ENCODE measurements around the gene ECHS1. TPM values are rescaled to one million over a fixed set of nuclear protein-coding genes. Genes with fewer than 3 reads are reported as not detected.

The ECHS1 gene
- total and polyA plus RNA-seq, 2 of the 8 experiments (the other 6 are each of a cell fraction or from before 2014, with no cell fraction given) = 41.7 to 101 TPM

DNA sequence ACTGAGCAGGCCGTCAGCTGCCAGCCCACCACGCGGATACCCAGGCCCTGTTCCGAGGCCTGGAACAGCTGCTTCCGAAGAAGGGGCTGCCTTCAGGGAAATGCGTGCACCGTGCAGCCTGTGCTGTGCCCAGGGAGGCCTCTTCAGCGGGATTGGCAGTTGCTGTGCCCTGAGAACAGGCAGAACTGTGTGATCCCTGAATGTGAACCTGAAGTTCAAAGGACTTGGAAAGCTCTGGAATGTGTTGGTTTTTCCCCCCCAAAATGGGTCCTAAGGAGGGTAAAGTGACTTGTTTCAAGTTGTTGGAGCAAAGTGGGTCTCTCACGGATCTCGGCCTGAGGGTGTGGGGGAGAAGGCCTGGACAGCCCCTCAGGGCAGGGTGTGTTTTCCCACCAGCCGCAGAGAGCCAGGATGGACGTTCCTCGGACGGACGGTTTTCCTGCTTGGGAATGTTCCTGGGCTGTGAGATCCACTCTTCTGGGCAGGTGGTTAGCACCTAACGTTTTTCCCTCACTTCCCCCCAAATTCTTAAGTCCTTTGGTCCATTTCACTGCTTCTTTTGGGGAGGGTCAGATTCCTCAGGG is 49.2 kb upstream of the ECHS1 start:
- Histone ChIP-seq H3K4me3 (ENCODE audit: extremely low read depth in 1 of 4, insufficient read depth in 2 of 4, low read depth in 3 of 4, low read length in 4 of 4) (no peak overlapping the region), H2BK120ac (replicated peaks; ENCODE audit: low read depth, low read length) (no peak overlapping the region), H3K36me3 (ENCODE audit: control insufficient read depth in 2 of 4, insufficient read depth in 4 of 4, low read length in 3 of 4) (peaks cover 0 to 4% (median 0%) of the 10 kb centered on the region in 4 experiments; a peak in 1 of 8 replicates), H3K27me3 (replicated peaks in 1 of 4; ENCODE audit: control insufficient read depth in 3 of 4, extremely low read depth in 1 of 4, insufficient read depth in 3 of 4, low read length in 3 of 4) (peaks cover 0 to 8% (median under 1%) of the 10 kb centered on the region in 4 experiments; a peak in 3 of 7 replicates), H4K8ac (ENCODE audit: extremely low read depth, insufficient read depth, low read length) (no peak overlapping the region; the same call in 1 of the 2 replicates), H3K9ac (replicated peaks in 1 of 4; ENCODE audit: extremely low read depth in 1 of 4, low read depth in 3 of 4, low read length in 3 of 4) (no peak overlapping the region), H3K4me2 (ENCODE audit: insufficient read depth in 1 of 2, low read depth in 2 of 2, low read length in 2 of 2) (no peak overlapping the region; a peak in 2 of 4 replicates), H3K9me3 (ENCODE audit: insufficient read depth in 2 of 2, low read depth in 1 of 2, low read length in 1 of 2) (peaks cover 0 to 3% of the 10 kb centered on the region in 2 experiments; a peak in 1 of 4 replicates), H3K79me2 (ENCODE audit: control insufficient read depth in 1 of 2, insufficient read depth in 2 of 2, low read length in 2 of 2) (no peaks in the 10 kb centered on the region), H2BK15ac (ENCODE audit: low read length) (no peak overlapping the region), H3K27ac (ENCODE audit: low read depth, low read length) (no peak overlapping the region), H3K4ac (replicated peaks; ENCODE audit: insufficient read length, low read depth, low read length) (no peak overlapping the region), H3K4me1 (replicated peaks in 1 of 4; ENCODE audit: control insufficient read depth in 3 of 4, insufficient read depth in 4 of 4, low read length in 3 of 4) (peaks cover 0 to 6% (median 0%) of the 10 kb centered on the region in 4 experiments; a peak in 2 of 7 replicates), H2AK5ac (ENCODE audit: low read depth, low read length) (peak overlapping the region; percentile 39; the same call in 1 of the 2 replicates), H3K79me1 (ENCODE audit: low read depth, low read length) (no peaks in the 10 kb centered on the region), H3K23ac (ENCODE audit: insufficient read length) (no peak overlapping the region), H3K14ac (ENCODE audit: insufficient read length) (no peak overlapping the region), H3K23me2 (ENCODE audit: low read depth, low read length) (peaks cover 3% of the 10 kb centered on the region; the same call in 1 of the 2 replicates), H2BK12ac (ENCODE audit: low read depth, low read length) (no peak overlapping the region), H3K56ac (replicated peaks; ENCODE audit: insufficient read length, low read depth, low read length) (no peak overlapping the region), H2BK5ac (ENCODE audit: low read depth, low read length) (no peak overlapping the region), H2AFZ (ENCODE audit: low read length) (no peak overlapping the region), H4K5ac (ENCODE audit: insufficient read length, low read depth, low read length) (no peak overlapping the region), H4K91ac (replicated peaks; ENCODE audit: insufficient read length, low read length) (no peak overlapping the region), H3K18ac (ENCODE audit: extremely low read depth, low read length) (no peak overlapping the region), H4K20me1 (replicated peaks in 1 of 2; ENCODE audit: control insufficient read depth in 1 of 2, insufficient read depth in 2 of 2, low read length in 2 of 2) (peaks cover 5 to 22% of the 10 kb centered on the region in 2 experiments), H2BK20ac (ENCODE audit: low read length) (no peak overlapping the region)
- POLR2A ChIA-PET (ENCODE audit: partially characterized antibody) = interaction anchor here (1.4 to 1.7 kb wide), 5 partner anchors 28 to 108 kb away, joined by 3 to 5 read pairs (median 4); partner anchors contain the start of gene MTG1
- CTCF ChIA-PET (ENCODE audit: partially characterized antibody) = interaction anchor here (1.7 kb wide), 1 partner anchor 71 kb away, joined by 3 read pairs; no protein-coding TSS in a partner anchor
- DNase-seq (ENCODE audit: low read depth in 1 of 2, low spot score in 2 of 2) = no peak
- TF ChIP-seq BCL11A (IDR thresholded peaks at IDR 0.05; ENCODE audit: low read depth in 2 of 2, low read length in 2 of 2) = no peak
- TF ChIP-seq, protein P1, sequence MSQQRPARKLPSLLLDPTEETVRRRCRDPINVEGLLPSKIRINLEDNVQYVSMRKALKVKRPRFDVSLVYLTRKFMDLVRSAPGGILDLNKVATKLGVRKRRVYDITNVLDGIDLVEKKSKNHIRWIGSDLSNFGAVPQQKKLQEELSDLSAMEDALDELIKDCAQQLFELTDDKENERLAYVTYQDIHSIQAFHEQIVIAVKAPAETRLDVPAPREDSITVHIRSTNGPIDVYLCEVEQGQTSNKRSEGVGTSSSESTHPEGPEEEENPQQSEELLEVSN (IDR thresholded peaks at IDR 0.05) = peak; percentile 67
- no peak for FAIRE-seq
- 83% methylated on average over 16 of the region's 16 CpGs; no CpG with 5 or more reads in 1 of the 2 experiments for WGBS, 2 experiments (ENCODE audit: extremely low coverage in 1 of 2, insufficient coverage in 1 of 2, insufficient read length in 1 of 2, insufficient replicate concordance in 2 of 2, low coverage in 1 of 2, low lambda C conversion rate in 2 of 2, missing lambda C conversion rate in 1 of 2)
